Heart left ventricle (tissue), 16 donors: ENCODE measurements around the gene C8G. TPM values are rescaled to one million over a fixed set of nuclear protein-coding genes. Genes with fewer than 3 reads are reported as not detected.

ENCODE experiments used
- ATAC-seq, 4 donors: fragments of 200-7000 bp; cut with Tn5 transposase; one replicate each; pipeline ENCODE4 v1.9.1; 2020 to 2022; ENCODE audit warnings: moderate library complexity in 4 of 4, mild to moderate bottlenecking in 3 of 4, moderate number of reproducible peaks in 1 of 4
- DNase-seq, 5 donors: peaks; one replicate each; pipeline ENCODE4 v3.0.0-alpha.2; 2020
- H3K27ac ChIP-seq, 12 donors: fragments of 200-600 bp; sonication (generic) in 4 of 12; one replicate each; pipeline versions ENCODE4 v1.5.0 to v1.8.0; 2016 to 2022; ENCODE audit warnings: mild to moderate bottlenecking in 2 of 12
- H3K27me3 ChIP-seq, 9 donors: fragments of 200-600 bp; sonication (generic) in 2 of 9; one replicate each; pipeline versions ENCODE4 v1.5.1 to v1.8.0; 2016 to 2022; ENCODE audit warnings: mild to moderate bottlenecking in 3 of 9
- H3K36me3 ChIP-seq, 9 donors: fragments of 200-600 bp; sonication (generic) in 2 of 9; one replicate each; pipeline versions ENCODE4 v1.5.0 to v1.8.0; 2018 to 2022; ENCODE audit warnings: mild to moderate bottlenecking in 2 of 9
- H3K4me1 ChIP-seq, 12 donors: fragments of 200-600 bp; sonication (generic) in 4 of 12; one replicate each; pipeline versions ENCODE4 v1.5.0 to v1.8.0; 2016 to 2022; ENCODE audit warnings: mild to moderate bottlenecking in 3 of 12
- H3K4me3 ChIP-seq, 12 donors: fragments of 200-600 bp; sonication (generic) in 4 of 12; one replicate each; pipeline versions ENCODE4 v1.5.0 to v1.8.0; 2017 to 2022; ENCODE audit warnings: mild to moderate bottlenecking in 9 of 12, moderate library complexity in 4 of 12
- H3K9me3 ChIP-seq, 12 donors: fragments of 200-600 bp; sonication (generic) in 4 of 12; one replicate each; pipeline versions ENCODE4 v1.5.0 to v1.8.0; 2016 to 2022; ENCODE audit warnings: mild to moderate bottlenecking in 1 of 12
- POLR2A ChIP-seq, 2 donors: fragments of 450-650 bp; IDR thresholded peaks; one replicate each; pipeline ENCODE4 v1.6.1; 2017; ENCODE audit warnings: antibody characterized with exemption in 2 of 2, mild to moderate bottlenecking in 2 of 2, moderate library complexity in 2 of 2
- WGBS, 4 donors: extraction: QIAGEN DNeasy Blood & Tissue Kit in 2 of 4; methylation state at CpG; one replicate each; pipeline versions ENCODE4 v1.1.5 to v1.1.7; 2013 to 2018; 5-methylcytosine and 5-hydroxymethylcytosine counted together
- intact Hi-C, 10 donors: fragments of 100-400 bp; cut with DNase I; formaldehyde crosslinking; loops; one replicate each; pipeline versions ENCODE4 v1.11.1 to v1.14.2; 2022
- polyA plus RNA-seq, 2 donors: library from polyadenylated mRNA; stranded (reverse); fragments of 200-250 nt; gene quantifications; one replicate each; pipeline ENCODE4 v1.2.3, GENCODE V29; 2013
- total RNA-seq, 9 donors: library from RNA; depleted of rRNA in 2 of 9; stranded (reverse); fragments of >200 nt in 2 of 9; fragmentation: NEBNext Ultra II Directional in 3 of 9; extraction: Animal tissue kit (Norgen Biotek cat#: 25700) in 3 of 9; gene quantifications; one replicate each; pipeline versions ENCODE4 v1.1.0 to v1.2.4, GENCODE V29; 2016 to 2023
- TF ChIP-seq, protein P1 (sequence below), 12 donors: fragments of 200-600 bp; sonication (generic) in 4 of 12; IDR thresholded peaks; one replicate each; pipeline versions ENCODE4 v1.5.0 to v1.8.0; 2018 to 2022; ENCODE audit warnings: antibody characterized with exemption in 12 of 12, mild to moderate bottlenecking in 5 of 12
- donor health status: ischemic (EF 13 %, LVEDD 7.1; RV severe dilation, severe dysfunction).
- donor health status: healthy with polysubstance abuse.
- donor health status: DM: no; HTN: yes; CAD: no.
- donor health status: DM: no; HTN: no; CAD: no.
- donor health status: ischemic (EF 25% LVEDD 6.9; RV normal size, moderate dysfunction).
- donor health status: ischemic (EF 25% LVEDD 5.7; RV mildly dilated, moderate dysfunction).
- donor health status: healthy.
- donor health status: DM: yes; HTN: yes; CAD: no.
- donor health status: ischemic (EF 35%, LVEDD 5.7; RV mildly dilated, moderate dysfunction).
- donor health status: nonischemic (EF 11% LVEDD 7.7; RV severe dilation, severe dysfunction).
- donor health status: DM: yes; HTN: yes; CAD: no.
- donor health status: PGD.
- donor health status: ischemic (EF 29% LVEDD 5.4; RV normal size, mild dysfunction).
- donor health status: nonischemic (EF 23%, LVEDD 6.1; RV moderate dilation, normal function).

C8G gene
- total and polyA plus RNA-seq, 11 donors, result 1.0 to 3.7 (median 1.5) TPM; not detected in 2

DNA sequence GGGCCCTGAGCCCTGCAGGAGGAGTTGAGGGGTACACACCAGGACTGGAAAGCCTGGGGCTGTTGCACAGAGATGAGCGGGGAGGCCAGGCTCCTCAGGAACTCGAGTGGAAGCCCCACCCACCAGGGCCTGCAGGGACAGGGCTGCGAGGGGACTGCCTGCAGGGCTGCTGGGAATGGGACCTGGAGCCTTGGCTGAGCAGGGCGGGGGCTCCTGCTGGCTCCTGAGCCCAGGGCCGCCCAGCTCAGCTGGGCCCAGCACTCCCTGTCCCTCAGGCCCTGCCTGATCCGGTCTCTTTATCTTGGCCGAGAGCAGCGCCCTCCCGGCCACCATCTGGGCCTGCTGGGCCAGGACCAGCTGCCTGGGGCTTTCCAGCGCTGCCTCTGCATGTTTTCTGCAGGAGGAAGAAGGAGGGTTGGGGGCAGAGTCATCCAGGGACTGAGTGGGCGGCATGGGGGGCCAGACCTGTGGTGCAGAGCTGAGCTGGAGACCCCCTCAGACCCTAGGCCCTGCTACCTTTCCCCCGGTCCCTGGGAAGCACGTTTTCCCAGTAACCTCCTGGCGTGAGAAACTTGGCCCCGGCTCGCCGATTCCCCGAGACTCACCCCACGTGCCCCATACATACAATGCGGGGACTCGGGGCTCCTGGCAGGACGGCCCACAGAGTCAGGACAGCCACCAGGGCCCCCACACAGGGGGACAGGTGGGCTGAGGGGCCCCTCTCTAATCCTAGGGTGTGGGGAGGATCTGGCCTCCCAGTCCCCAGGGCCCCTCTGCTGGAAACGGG lies 16.4 kb downstream of the C8G start:
- Histone ChIP-seq H3K36me3 (no peaks in the 10 kb centered on the region), H3K27me3 (no peaks in the 10 kb centered on the region), H3K4me3 (no peak overlapping the region), H3K4me1 (peaks cover 4 to 44% (median 28%) of the 10 kb centered on the region in 12 donors), H3K27ac (peak overlapping the region in 8 of 12 donors; percentile 1 to 60 (median 32)), H3K9me3 (no peaks in the 10 kb centered on the region)
- intact Hi-C loops, result no loop called here
- ATAC-seq (peak; percentile 55 to 86 (median 78)), DNase-seq (peak in 2 of 5 donors; percentile 70 to 79)
- TF ChIP-seq, protein P1, sequence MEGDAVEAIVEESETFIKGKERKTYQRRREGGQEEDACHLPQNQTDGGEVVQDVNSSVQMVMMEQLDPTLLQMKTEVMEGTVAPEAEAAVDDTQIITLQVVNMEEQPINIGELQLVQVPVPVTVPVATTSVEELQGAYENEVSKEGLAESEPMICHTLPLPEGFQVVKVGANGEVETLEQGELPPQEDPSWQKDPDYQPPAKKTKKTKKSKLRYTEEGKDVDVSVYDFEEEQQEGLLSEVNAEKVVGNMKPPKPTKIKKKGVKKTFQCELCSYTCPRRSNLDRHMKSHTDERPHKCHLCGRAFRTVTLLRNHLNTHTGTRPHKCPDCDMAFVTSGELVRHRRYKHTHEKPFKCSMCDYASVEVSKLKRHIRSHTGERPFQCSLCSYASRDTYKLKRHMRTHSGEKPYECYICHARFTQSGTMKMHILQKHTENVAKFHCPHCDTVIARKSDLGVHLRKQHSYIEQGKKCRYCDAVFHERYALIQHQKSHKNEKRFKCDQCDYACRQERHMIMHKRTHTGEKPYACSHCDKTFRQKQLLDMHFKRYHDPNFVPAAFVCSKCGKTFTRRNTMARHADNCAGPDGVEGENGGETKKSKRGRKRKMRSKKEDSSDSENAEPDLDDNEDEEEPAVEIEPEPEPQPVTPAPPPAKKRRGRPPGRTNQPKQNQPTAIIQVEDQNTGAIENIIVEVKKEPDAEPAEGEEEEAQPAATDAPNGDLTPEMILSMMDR (IDR thresholded peaks at IDR 0.05), result no peak
- TF ChIP-seq POLR2A (IDR thresholded peaks at IDR 0.05), result no peak
- WGBS, 4 donors, result 47 to 75% (median 66%) methylated on average over 9 to 23 of the region's 23 CpGs

DNA sequence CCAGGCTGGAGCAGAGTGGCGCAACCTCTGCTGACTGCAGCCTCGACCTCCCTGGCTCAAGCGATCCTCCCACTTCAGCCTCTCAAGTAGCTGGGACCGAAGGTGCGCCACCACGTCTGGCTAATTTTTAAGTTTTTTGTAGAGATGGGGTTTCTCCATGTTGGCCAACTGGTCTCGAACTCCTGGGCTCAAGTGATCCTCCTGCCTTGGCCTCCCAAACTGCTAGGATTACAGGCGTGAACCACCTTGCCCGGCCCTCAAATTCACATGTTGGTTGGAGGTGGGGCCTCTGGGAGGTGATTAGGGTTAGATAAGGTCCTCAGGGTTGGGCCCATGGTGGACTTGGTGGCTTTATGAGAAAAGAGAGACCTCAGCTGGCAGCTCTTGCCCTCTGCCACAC lies 17.1 kb downstream of the C8G start:
- Histone ChIP-seq H3K4me1 (peaks cover 4 to 46% (median 28%) of the 10 kb centered on the region in 12 donors), H3K36me3 (no peaks in the 10 kb centered on the region), H3K9me3 (no peaks in the 10 kb centered on the region), H3K27me3 (no peaks in the 10 kb centered on the region), H3K4me3 (no peak overlapping the region), H3K27ac (peak overlapping the region in 2 of 12 donors; percentile 34 to 60)
- TF ChIP-seq, protein P1 (IDR thresholded peaks at IDR 0.05), result no peak
- TF ChIP-seq POLR2A (IDR thresholded peaks at IDR 0.05), result no peak
- intact Hi-C loops, result no loop called here
- 95 to 98% (median 96%) methylated on average over 9 of the region's 9 CpGs for WGBS, 4 donors
- no peak for ATAC-seq
- no peak for DNase-seq

DNA sequence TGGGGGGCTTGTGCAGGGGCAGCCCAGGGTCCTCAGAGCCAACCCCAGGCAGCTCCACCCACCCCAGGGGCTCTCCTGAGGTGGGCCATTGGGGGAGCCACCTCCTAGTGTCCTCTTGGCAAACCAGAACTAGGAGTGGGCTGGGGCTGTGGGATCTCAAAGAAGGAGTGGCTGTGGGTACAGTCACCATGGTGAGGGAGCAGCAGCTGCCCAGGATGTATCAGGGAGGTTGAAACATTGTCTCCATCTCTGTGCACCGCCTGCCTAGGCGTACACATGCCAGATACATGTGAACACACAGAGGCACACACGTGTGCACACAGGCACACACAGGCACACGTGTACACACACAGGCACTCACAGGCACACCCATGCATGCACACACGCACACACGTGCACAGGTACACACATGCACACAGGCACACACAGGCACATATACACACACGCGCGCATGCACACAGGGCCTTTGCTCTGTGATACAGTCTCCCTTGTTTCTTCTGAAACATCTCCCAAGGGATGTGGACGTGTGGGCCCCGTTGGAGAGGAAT lies 17.7 kb downstream of the C8G start:
- DNase-seq (no peak), ATAC-seq (no peak)
- TF ChIP-seq, protein P1 (IDR thresholded peaks at IDR 0.05), result no peak
- TF ChIP-seq POLR2A (IDR thresholded peaks at IDR 0.05), result no peak
- Histone ChIP-seq H3K27me3 (no peaks in the 10 kb centered on the region), H3K36me3 (no peaks in the 10 kb centered on the region), H3K9me3 (no peaks in the 10 kb centered on the region), H3K27ac (no peak overlapping the region), H3K4me3 (no peak overlapping the region), H3K4me1 (peaks cover 4 to 46% (median 28%) of the 10 kb centered on the region in 12 donors)
- WGBS, 4 donors, result 81 to 88% (median 84%) methylated on average over 11 of the region's 11 CpGs
- intact Hi-C loops, result no loop called here

DNA sequence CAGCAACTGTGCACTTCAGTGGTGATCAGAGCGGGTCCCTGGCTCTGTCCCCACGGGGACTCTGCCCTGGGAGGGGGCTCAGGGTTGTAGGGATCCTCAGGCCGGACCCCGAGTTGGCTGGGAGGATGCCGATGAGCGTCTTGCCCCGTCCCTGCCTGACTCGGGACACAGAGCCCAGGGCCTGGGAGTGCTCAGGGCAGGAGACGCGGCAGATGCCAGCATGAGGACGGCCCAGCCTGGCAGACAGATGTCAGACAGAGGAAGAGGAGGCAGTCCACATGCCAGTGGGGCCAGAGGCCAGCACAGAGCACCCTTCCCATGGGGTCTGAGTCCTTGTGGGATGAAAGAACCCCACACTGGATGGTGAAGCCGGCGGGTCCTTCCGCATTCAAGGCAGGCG lies 18.3 kb downstream of the C8G start:
- Histone ChIP-seq H3K9me3 (no peaks in the 10 kb centered on the region), H3K27me3 (no peaks in the 10 kb centered on the region), H3K4me3 (no peak overlapping the region), H3K36me3 (no peaks in the 10 kb centered on the region), H3K4me1 (peaks cover 4 to 46% (median 28%) of the 10 kb centered on the region in 12 donors), H3K27ac (peak overlapping the region in 1 of 12 donors; percentile 7)
- no peak for TF ChIP-seq POLR2A (IDR thresholded peaks at IDR 0.05)
- TF ChIP-seq, protein P1 (IDR thresholded peaks at IDR 0.05), result no peak
- DNase-seq (no peak), ATAC-seq (no peak)
- intact Hi-C loops, result no loop called here
- 88 to 94% (median 90%) methylated on average over 14 to 15 of the region's 15 CpGs for WGBS, 4 donors
